ENCODE measurements around the gene DGKE.

DGKE gene

GRCh38 chr17:56832446-56832845 is 1.5 kb upstream of the DGKE start:
- Histone ChIP-seq H3K9me3 (ENCODE audit: control insufficient read depth, insufficient read depth, low read depth, low read length) (no peaks in the 10 kb centered on the region), H3K4me3 (ENCODE audit: low read depth, low read length) (no peak overlapping the region; the same call in 1 of the 2 replicates), H3K36me3 (ENCODE audit: control insufficient read depth in 2 of 2, insufficient read depth in 1 of 2, low read length in 2 of 2) (peaks cover 11 to 24% of the 10 kb centered on the region in 2 experiments; a peak in 2 of 3 replicates), H3K4me1 (ENCODE audit: control insufficient read depth, insufficient read depth, low read length) (peaks cover 23% of the 10 kb centered on the region), H3K27ac (ENCODE audit: extremely low read depth, low read depth, low read length) (no peak overlapping the region)
- ChIA-PET POLR2A (interaction anchor here (1.2 kb wide), 1 partner anchor 82 kb away, joined by 4 read pairs; the partner anchor contains the start of gene TRIM25), CTCF (interaction anchor here (1.5 kb wide), 1 partner anchor 13 kb away, joined by 8 read pairs; no protein-coding TSS in a partner anchor)
- TF ChIP-seq PRDM1 (tag by site-specific recombination; IDR thresholded peaks at IDR 0.05) = peak; percentile 81; the same call in 1 of the 2 replicates
- TF ChIP-seq ZNF341 (tag by site-specific recombination; IDR thresholded peaks at IDR 0.05; ENCODE audit: low read depth) = peak; percentile 47; the same call in 1 of the 2 replicates
- TF ChIP-seq ZNF664 (tag by site-specific recombination; IDR thresholded peaks at IDR 0.05) = 0 out of 2 replicates have a peak, but pooled peaks have one; percentile 36
- no peak for TF ChIP-seq ZNF280D (tag by site-specific recombination; IDR thresholded peaks at IDR 0.05)
- TF ChIP-seq KLF17 (tag by site-specific recombination; IDR thresholded peaks at IDR 0.05) = peak; percentile 17; the same call in 1 of the 2 replicates

- Histone ChIP-seq H3K27ac (ENCODE audit: extremely low read depth, low read depth, low read length) (peak overlapping the region; percentile 84; the same call in 1 of the 2 replicates), H3K36me3 (ENCODE audit: control insufficient read depth in 2 of 2, insufficient read depth in 1 of 2, low read length in 2 of 2) (peaks cover 18 to 29% of the 10 kb centered on the region in 2 experiments), H3K4me1 (ENCODE audit: control insufficient read depth, insufficient read depth, low read length) (peaks cover 23% of the 10 kb centered on the region), H3K4me3 (ENCODE audit: low read depth, low read length) (peak overlapping the region; percentile 67), H3K9me3 (ENCODE audit: control insufficient read depth, insufficient read depth, low read depth, low read length) (no peaks in the 10 kb centered on the region)
- ChIA-PET POLR2A (interaction anchor here (0.8 to 1.0 kb wide), 4 partner anchors 9 to 251 kb away, joined by 3 to 11 read pairs (median 5); partner anchors contain the start of gene AKAP1), CTCF (interaction anchor here (0.7 to 1.5 kb wide), 2 partner anchors 14 to 334 kb away, joined by 3 to 8 read pairs; no protein-coding TSS in a partner anchor)
- no peak for TF ChIP-seq ZBTB1 (tag by site-specific recombination; IDR thresholded peaks at IDR 0.05)
- peak; percentile 93 for TF ChIP-seq ZIC2 (tag by site-specific recombination; IDR thresholded peaks at IDR 0.05)
- TF ChIP-seq ZNF830 (tag by site-specific recombination; IDR thresholded peaks at IDR 0.05; ENCODE audit: low read depth) = no peak
- no peak for TF ChIP-seq ZNF280C (tag by site-specific recombination; IDR thresholded peaks at IDR 0.05)
- TF ChIP-seq SCRT1 (tag by site-specific recombination; IDR thresholded peaks at IDR 0.05; ENCODE audit: borderline replicate concordance) = peak; percentile 94
- peak; percentile 61 for TF ChIP-seq ZBTB11 (tag by site-specific recombination; conservative IDR thresholded peaks at IDR 0.05; ENCODE audit: low read depth)
- peak; percentile 36; the same call in 1 of the 2 replicates for TF ChIP-seq GLIS1 (tag by site-specific recombination; IDR thresholded peaks at IDR 0.05)
- TF ChIP-seq ZNF132 (tag by site-specific recombination; IDR thresholded peaks at IDR 0.05; ENCODE audit: borderline replicate concordance) = no peak
- TF ChIP-seq ZNF292 (tag by site-specific recombination; IDR thresholded peaks at IDR 0.05; ENCODE audit: borderline replicate concordance, low read depth) = no peak
- TF ChIP-seq ZNF501 (tag by site-specific recombination; IDR thresholded peaks at IDR 0.05) = 0 out of 2 replicates have a peak, but pooled peaks have one; percentile 30
- TF ChIP-seq ZNF248 (tag by site-specific recombination; IDR thresholded peaks at IDR 0.05) = no peak
- no peak for TF ChIP-seq ZFP41 (tag by site-specific recombination; IDR thresholded peaks at IDR 0.05; ENCODE audit: borderline replicate concordance)
- no peak for TF ChIP-seq ZNF792 (tag by site-specific recombination; IDR thresholded peaks at IDR 0.05)
- TF ChIP-seq ZNF777 (tag by site-specific recombination; IDR thresholded peaks at IDR 0.05; ENCODE audit: borderline replicate concordance) = no peak
- TF ChIP-seq YY1 (tag by site-specific recombination; IDR thresholded peaks at IDR 0.05) = no peak
- TF ChIP-seq ZNF701 (tag by site-specific recombination; IDR thresholded peaks at IDR 0.05) = no peak
- no peak for TF ChIP-seq ZNF311 (tag by site-specific recombination; IDR thresholded peaks at IDR 0.05; ENCODE audit: borderline replicate concordance)
- no peak for TF ChIP-seq ZNF580 (tag by site-specific recombination; IDR thresholded peaks at IDR 0.05)
These were observed 718 bp upstream of the DGKE start for GRCh38 chr17:56833057-56833808.

Data from HEK293 (cell line).